ENCODE results near the gene SAFB2. TPM values are rescaled to one million over a fixed set of nuclear protein-coding genes. Genes with fewer than 3 reads are reported as not detected.

The SAFB2 gene
- polyA plus RNA-seq, 1 donor from 2014 or later: 40.1 TPM

GRCh38 chr19:5618591-5618990 is 4.0 kb downstream of the SAFB2 start:
- no peaks in the 10 kb centered on the region for H3K36me3 ChIP-seq (ENCODE audit: insufficient read depth, low read length)

GRCh38 chr19:5617080-5617479 is 5.5 kb downstream of the SAFB2 start:
- no peak overlapping the region for H3K4me2 ChIP-seq (ENCODE audit: low read length)
- H3K9me2 ChIP-seq (ENCODE audit: insufficient read depth, low read length): no peaks in the 10 kb centered on the region
- H3K27ac ChIP-seq (ENCODE audit: low read length): no peak overlapping the region
- no peak overlapping the region for H3K4me3 ChIP-seq (ENCODE audit: low read length)
- no peaks in the 10 kb centered on the region for H4K20me1 ChIP-seq (ENCODE audit: insufficient read depth)
- H3K27me3 ChIP-seq (ENCODE audit: insufficient read depth, low read depth, low read length): no peaks in the 10 kb centered on the region
- H3K36me3 ChIP-seq (ENCODE audit: insufficient read depth, low read length): no peaks in the 10 kb centered on the region
- peaks cover 51% of the 10 kb centered on the region for H3K79me2 ChIP-seq (replicated peaks; ENCODE audit: insufficient read depth, low read length)
- no peaks in the 10 kb centered on the region for H3F3A ChIP-seq (ENCODE audit: insufficient read depth, low read length, poor library complexity, severe bottlenecking)
- no peak overlapping the region for H2AFZ ChIP-seq (ENCODE audit: low read depth, low read length)
- no peak overlapping the region for H3K9ac ChIP-seq (ENCODE audit: low read length)
- TF ChIP-seq TAF1 (IDR thresholded peaks at IDR 0.05; ENCODE audit: low read depth) (no peak), RAD21 (conservative IDR thresholded peaks at IDR 0.05) (no peak), POLR2AphosphoS5 (IDR thresholded peaks at IDR 0.05) (no peak), SMC3 (conservative IDR thresholded peaks at IDR 0.05; ENCODE audit: poor library complexity) (no peak), REST (IDR thresholded peaks at IDR 0.05; ENCODE audit: borderline replicate concordance) (no peak), EP300 (conservative IDR thresholded peaks at IDR 0.05; ENCODE audit: poor library complexity, severe bottlenecking) (no peak), EZH2 (IDR thresholded peaks at IDR 0.05; ENCODE audit: borderline replicate concordance, insufficient read depth, low read length, poor library complexity, severe bottlenecking) (no peak), CTCF (IDR thresholded peaks at IDR 0.05; ENCODE audit: poor library complexity, severe bottlenecking) (no peak), MXI1 (conservative IDR thresholded peaks at IDR 0.05; ENCODE audit: poor library complexity, severe bottlenecking) (no peak)
- H3K9me3 ChIP-seq (ENCODE audit: low read length): no peaks in the 10 kb centered on the region

More at GRCh38 chr19:5618591-5618990, 4.0 kb downstream of the SAFB2 start:
- TF ChIP-seq RAD21 (conservative IDR thresholded peaks at IDR 0.05) (no peak), EZH2 (IDR thresholded peaks at IDR 0.05; ENCODE audit: borderline replicate concordance, insufficient read depth, low read length, poor library complexity, severe bottlenecking) (no peak), EP300 (conservative IDR thresholded peaks at IDR 0.05; ENCODE audit: poor library complexity, severe bottlenecking) (no peak), CTCF (IDR thresholded peaks at IDR 0.05; ENCODE audit: poor library complexity, severe bottlenecking) (no peak), POLR2AphosphoS5 (IDR thresholded peaks at IDR 0.05) (no peak), SMC3 (conservative IDR thresholded peaks at IDR 0.05; ENCODE audit: poor library complexity) (no peak), MXI1 (conservative IDR thresholded peaks at IDR 0.05; ENCODE audit: poor library complexity, severe bottlenecking) (no peak), TAF1 (IDR thresholded peaks at IDR 0.05; ENCODE audit: low read depth) (no peak)
- H3K4me3 ChIP-seq (ENCODE audit: low read length): no peak overlapping the region
- no peak overlapping the region for H3K9ac ChIP-seq (ENCODE audit: low read length)
- no peaks in the 10 kb centered on the region for H3K9me3 ChIP-seq (ENCODE audit: low read length)
- H3F3A ChIP-seq (ENCODE audit: insufficient read depth, low read length, poor library complexity, severe bottlenecking): peaks cover 4% of the 10 kb centered on the region
- no peak overlapping the region for H3K27ac ChIP-seq (ENCODE audit: low read length)
- peaks cover 56% of the 10 kb centered on the region for H3K79me2 ChIP-seq (replicated peaks; ENCODE audit: insufficient read depth, low read length)
- H3K27me3 ChIP-seq (ENCODE audit: insufficient read depth, low read depth, low read length): no peaks in the 10 kb centered on the region
- no peak overlapping the region for H2AFZ ChIP-seq (ENCODE audit: low read depth, low read length)
- no peaks in the 10 kb centered on the region for H3K9me2 ChIP-seq (ENCODE audit: insufficient read depth, low read length)
- H3K4me2 ChIP-seq (ENCODE audit: low read length): no peak overlapping the region
- H4K20me1 ChIP-seq (ENCODE audit: insufficient read depth): no peaks in the 10 kb centered on the region
